ENCODE measurements around the gene CDH26. TPM values are rescaled to one million over a fixed set of nuclear protein-coding genes. Genes with fewer than 3 reads are reported as not detected.

CDH26 gene
- total RNA-seq, 4 donors from 2014 or later: 1.7 to 4.0 (median 3.5) TPM

- no peak for TF ChIP-seq CTCF (IDR thresholded peaks at IDR 0.05; ENCODE audit: low read depth)
Observed at GRCh38 chr20:59948828-59949720, 9.1 kb upstream of the CDH26 start.

DNA sequence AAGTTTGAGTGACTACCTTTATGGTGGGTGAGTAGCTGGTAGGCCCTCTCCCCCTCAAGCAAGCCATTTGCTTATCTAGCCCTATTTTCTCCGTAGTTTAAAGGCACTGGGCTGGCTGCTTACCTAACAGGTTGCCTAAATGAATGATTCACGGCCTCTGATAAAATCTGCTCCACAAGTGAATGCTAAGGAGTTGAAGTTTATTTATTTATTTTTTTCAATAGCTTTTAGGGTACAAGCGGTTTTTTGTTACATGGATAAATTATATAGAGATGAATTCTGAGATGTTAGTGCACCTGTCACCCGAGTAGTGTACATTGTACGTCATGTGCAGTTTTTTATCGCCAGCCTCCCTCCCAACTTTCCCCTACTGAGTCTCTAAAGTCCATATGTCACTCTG is 8.3 kb upstream of the CDH26 start:
- TF ChIP-seq CTCF (IDR thresholded peaks at IDR 0.05; ENCODE audit: low read depth): no peak

GRCh38 chr20:59954718-59955117 is 3.5 kb upstream of the CDH26 start:
- no peak for TF ChIP-seq CTCF (IDR thresholded peaks at IDR 0.05; ENCODE audit: low read depth)

DNA sequence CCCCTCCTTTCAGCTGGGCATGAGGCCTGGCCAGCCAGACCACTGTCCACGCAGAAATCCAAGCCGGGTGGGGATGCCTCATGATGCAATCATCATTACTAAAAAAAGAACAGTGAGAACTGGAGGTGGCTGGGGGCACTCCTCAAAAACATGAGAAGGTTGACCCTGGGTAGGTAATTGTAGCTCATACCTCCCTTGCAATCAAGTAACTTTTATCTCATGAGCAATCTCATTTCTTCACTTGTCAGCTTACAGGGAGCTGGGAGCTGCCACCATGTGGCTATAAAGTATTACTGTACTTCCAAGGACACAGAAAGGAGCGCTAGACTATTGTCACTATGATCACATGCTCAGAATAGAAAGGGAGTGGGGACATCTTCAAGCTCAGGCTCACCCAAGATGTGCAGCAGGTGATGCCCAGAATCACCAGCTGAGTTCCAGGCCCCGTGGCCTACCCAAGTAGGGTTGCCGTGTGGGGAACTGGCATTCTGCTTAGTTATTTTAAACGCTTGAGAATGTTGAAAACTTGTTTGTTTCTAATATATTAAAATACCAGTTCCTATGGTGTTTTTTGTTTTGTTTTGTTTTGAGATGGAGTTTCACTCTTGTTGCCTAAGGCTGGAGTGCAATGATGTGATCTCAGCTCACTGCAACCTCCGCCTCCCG is 3.0 kb upstream of the CDH26 start:
- TF ChIP-seq CTCF (IDR thresholded peaks at IDR 0.05; ENCODE audit: low read depth): no peak

GRCh38 chr20:59958626-59959025 is 403 bp downstream of the CDH26 start:
- no peak for TF ChIP-seq CTCF (IDR thresholded peaks at IDR 0.05; ENCODE audit: low read depth)

GRCh38 chr20:59961423-59961822 is 3.2 kb downstream of the CDH26 start:
- TF ChIP-seq CTCF (IDR thresholded peaks at IDR 0.05; ENCODE audit: low read depth): no peak

GRCh38 chr20:59962155-59962554 is 3.9 kb downstream of the CDH26 start:
- TF ChIP-seq CTCF (IDR thresholded peaks at IDR 0.05; ENCODE audit: low read depth): no peak

All from subcutaneous adipose tissue (tissue), 4 donors.